Measurements from ENCODE around the gene C4BPA.

The C4BPA gene

DNA sequence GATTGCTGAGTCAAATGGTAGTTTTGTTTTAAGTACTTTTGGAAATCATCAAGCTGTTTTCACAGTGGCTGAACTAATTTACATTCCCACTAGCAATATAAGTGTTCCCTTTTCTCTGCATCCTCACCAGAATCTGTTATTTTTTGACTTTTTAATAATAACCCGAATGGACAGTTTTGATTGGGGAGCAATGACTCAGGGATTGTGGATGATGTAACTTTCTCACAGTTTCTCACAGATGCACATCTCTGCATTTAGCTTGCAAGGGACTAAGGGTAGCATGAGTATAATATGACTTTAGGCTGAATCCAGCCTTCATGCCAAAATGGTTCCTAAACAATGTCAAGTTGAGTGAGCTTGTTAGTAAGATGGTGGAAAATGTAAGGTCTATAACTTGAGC, 90.2 kb downstream of the C4BPA start:
- no peak for DNase-seq

Data from CD4-positive, alpha-beta T cell treated with Interleukin-4 for 4 hours (primary cell).